Middle frontal gyrus (tissue), 1 donor: ENCODE results near the gene MEOX1.

Experiments
- DNase-seq: peaks from one replicate; pipeline ENCODE4 v3.0.0-alpha.2; 2015; ENCODE audit warnings: low spot score; ENCODE audit errors: extremely low spot score

The MEOX1 gene

GRCh38 chr17:43591779-43592562, 69.8 kb downstream of the MEOX1 start:
- no peak for DNase-seq

- DNase-seq: no peak
Observed at GRCh38 chr17:43591001-43591400, 70.7 kb downstream of the MEOX1 start.
